IMR-90 (cell line): ENCODE measurements around the gene LRRC37A2.
"Not testable (repeated sequence)": the region's sequence is repeated elsewhere in the genome, so short reads cannot be mapped to it uniquely, and the experiment has no call there.

Source experiments
- CEBPB ChIP-seq: IDR thresholded peaks from 2 replicates; pipeline ENCODE4 v1.6.1; 2012; ENCODE audit warnings: low read depth, low read length, improper control_type of control experiment
- POLR2A ChIP-seq: IDR thresholded peaks from 2 replicates; pipeline ENCODE4 v1.6.1; 2012; ENCODE audit warnings: mild to moderate bottlenecking, low read depth, low read length
- RAD21 ChIP-seq: IDR thresholded peaks from 2 replicates; pipeline ENCODE4 v1.6.1; 2012; ENCODE audit warnings: low read length, improper control_type of control experiment
- TF ChIP-seq, protein P1 (sequence below): conservative IDR thresholded peaks from 2 replicates; pipeline ENCODE4 v1.5.1; 2012; ENCODE audit warnings: mild to moderate bottlenecking, low read depth, low read length, improper control_type of control experiment
- TF ChIP-seq, protein P2 (sequence below): fragments of 150-350 bp; IDR thresholded peaks from 2 replicates; pipeline ENCODE4 v1.6.1; 2016; ENCODE audit warnings: low read depth, mild to moderate bottlenecking, low read length, moderate library complexity, borderline replicate concordance

DNA sequence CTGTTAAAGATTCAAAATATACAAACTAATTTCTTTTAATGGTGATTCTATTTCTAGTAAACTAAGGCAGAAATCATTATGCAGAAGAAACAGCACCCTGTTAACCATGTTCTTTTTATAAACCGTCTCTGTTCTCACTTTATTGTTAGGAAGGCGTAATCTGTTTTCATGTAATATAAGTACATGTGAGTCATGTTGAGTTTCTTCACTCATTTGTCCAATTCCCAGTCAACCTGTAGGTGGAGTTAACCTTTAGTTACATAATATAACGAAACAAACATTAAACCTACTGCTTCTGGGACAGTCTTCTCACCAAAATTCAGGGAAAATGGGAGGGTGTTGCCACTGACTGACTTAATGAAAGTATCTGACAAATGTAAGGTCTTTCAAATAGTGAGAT lies 37.8 kb upstream of the LRRC37A2 start:
- TF ChIP-seq POLR2A, CEBPB, RAD21: not testable (repeated sequence)
- TF ChIP-seq, protein P1, sequence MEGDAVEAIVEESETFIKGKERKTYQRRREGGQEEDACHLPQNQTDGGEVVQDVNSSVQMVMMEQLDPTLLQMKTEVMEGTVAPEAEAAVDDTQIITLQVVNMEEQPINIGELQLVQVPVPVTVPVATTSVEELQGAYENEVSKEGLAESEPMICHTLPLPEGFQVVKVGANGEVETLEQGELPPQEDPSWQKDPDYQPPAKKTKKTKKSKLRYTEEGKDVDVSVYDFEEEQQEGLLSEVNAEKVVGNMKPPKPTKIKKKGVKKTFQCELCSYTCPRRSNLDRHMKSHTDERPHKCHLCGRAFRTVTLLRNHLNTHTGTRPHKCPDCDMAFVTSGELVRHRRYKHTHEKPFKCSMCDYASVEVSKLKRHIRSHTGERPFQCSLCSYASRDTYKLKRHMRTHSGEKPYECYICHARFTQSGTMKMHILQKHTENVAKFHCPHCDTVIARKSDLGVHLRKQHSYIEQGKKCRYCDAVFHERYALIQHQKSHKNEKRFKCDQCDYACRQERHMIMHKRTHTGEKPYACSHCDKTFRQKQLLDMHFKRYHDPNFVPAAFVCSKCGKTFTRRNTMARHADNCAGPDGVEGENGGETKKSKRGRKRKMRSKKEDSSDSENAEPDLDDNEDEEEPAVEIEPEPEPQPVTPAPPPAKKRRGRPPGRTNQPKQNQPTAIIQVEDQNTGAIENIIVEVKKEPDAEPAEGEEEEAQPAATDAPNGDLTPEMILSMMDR = not testable (repeated sequence)
- TF ChIP-seq, protein P2, sequence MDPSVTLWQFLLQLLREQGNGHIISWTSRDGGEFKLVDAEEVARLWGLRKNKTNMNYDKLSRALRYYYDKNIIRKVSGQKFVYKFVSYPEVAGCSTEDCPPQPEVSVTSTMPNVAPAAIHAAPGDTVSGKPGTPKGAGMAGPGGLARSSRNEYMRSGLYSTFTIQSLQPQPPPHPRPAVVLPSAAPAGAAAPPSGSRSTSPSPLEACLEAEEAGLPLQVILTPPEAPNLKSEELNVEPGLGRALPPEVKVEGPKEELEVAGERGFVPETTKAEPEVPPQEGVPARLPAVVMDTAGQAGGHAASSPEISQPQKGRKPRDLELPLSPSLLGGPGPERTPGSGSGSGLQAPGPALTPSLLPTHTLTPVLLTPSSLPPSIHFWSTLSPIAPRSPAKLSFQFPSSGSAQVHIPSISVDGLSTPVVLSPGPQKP = not testable (repeated sequence)
